H7 (cell line): ENCODE data around the gene MYL12B. TPM values are rescaled to one million over a fixed set of nuclear protein-coding genes. Genes with fewer than 3 reads are reported as not detected.
A peak's percentile ranks its signal among the peaks of the same experiment; 100 is the strongest.

Source experiments
- DNase-seq: peaks from one replicate; pipeline ENCODE4 v3.0.0; 2012
- H3K27me3 ChIP-seq: 2 replicates; pipeline ENCODE4 v1.6.0; 2011; ENCODE audit warnings: mild to moderate bottlenecking, low read length; ENCODE audit not compliant: control insufficient read depth, insufficient read depth
- H3K36me3 ChIP-seq: replicated peaks from 2 replicates; pipeline ENCODE4 v1.5.1; 2011; ENCODE audit warnings: low read length; ENCODE audit not compliant: control insufficient read depth, insufficient read depth
- H3K4me3 ChIP-seq: 2 replicates; pipeline ENCODE4 v1.5.1; 2011; ENCODE audit warnings: low read depth, mild to moderate bottlenecking, control low read depth, low read length, moderate library complexity; ENCODE audit not compliant: insufficient read depth
- total RNA-seq: library from RNA; depleted of rRNA; stranded (reverse); fragments of >200 nt; shearing (Covaris generic); gene quantifications from 2 replicates; pipeline ENCODE4 v1.2.3, GENCODE V29; 2014

MYL12B gene
- total RNA-seq, 1 experiment from 2014 or later = 216 TPM

- no peak for DNase-seq
- peaks cover 3% of the 10 kb centered on the region for H3K36me3 ChIP-seq
Measured at GRCh38 chr18:3248062-3248657, 13.8 kb upstream of the MYL12B start.

GRCh38 chr18:3248658-3249359, 13.1 kb upstream of the MYL12B start:
- H3K36me3 ChIP-seq = peaks cover 9% of the 10 kb centered on the region
- peak overlapping the region; percentile 99 for H3K4me3 ChIP-seq
- DNase-seq = no peak
- H3K27me3 ChIP-seq = no peaks in the 10 kb centered on the region

More at GRCh38 chr18:3248062-3248657, 13.8 kb upstream of the MYL12B start:
- no peaks in the 10 kb centered on the region for H3K27me3 ChIP-seq
- peak overlapping the region; percentile 99 for H3K4me3 ChIP-seq

- no peak for DNase-seq
- Histone ChIP-seq H3K27me3 (no peaks in the 10 kb centered on the region), H3K4me3 (no peak overlapping the region), H3K36me3 (peaks cover 16% of the 10 kb centered on the region)
Measured at GRCh38 chr18:3250237-3251107, 11.5 kb upstream of the MYL12B start.

- H3K4me3 ChIP-seq = no peak overlapping the region
Measured at GRCh38 chr18:3251249-3251962, 10.5 kb upstream of the MYL12B start.

GRCh38 chr18:3251963-3252277, 10.0 kb upstream of the MYL12B start:
- Histone ChIP-seq H3K27me3 (no peaks in the 10 kb centered on the region), H3K36me3 (peaks cover 22% of the 10 kb centered on the region), H3K4me3 (no peak overlapping the region)
- no peak for DNase-seq

More at GRCh38 chr18:3251249-3251962, 10.5 kb upstream of the MYL12B start:
- no peaks in the 10 kb centered on the region for H3K27me3 ChIP-seq
- peaks cover 18% of the 10 kb centered on the region for H3K36me3 ChIP-seq
- no peak for DNase-seq

GRCh38 chr18:3252843-3253242, 9.1 kb upstream of the MYL12B start:
- Histone ChIP-seq H3K27me3 (no peaks in the 10 kb centered on the region), H3K36me3 (peaks cover 23% of the 10 kb centered on the region), H3K4me3 (no peak overlapping the region)
- no peak for DNase-seq

GRCh38 chr18:3254725-3255124, 7.2 kb upstream of the MYL12B start:
- Histone ChIP-seq H3K27me3 (no peaks in the 10 kb centered on the region), H3K4me3 (no peak overlapping the region), H3K36me3 (peaks cover 21% of the 10 kb centered on the region)
- DNase-seq = no peak

- no peak overlapping the region for H3K4me3 ChIP-seq
- no peak for DNase-seq
- H3K36me3 ChIP-seq = peaks cover 21% of the 10 kb centered on the region
- H3K27me3 ChIP-seq = no peaks in the 10 kb centered on the region
Measured at GRCh38 chr18:3255611-3256165, 6.2 kb upstream of the MYL12B start.

- no peaks in the 10 kb centered on the region for H3K27me3 ChIP-seq
- H3K4me3 ChIP-seq = no peak overlapping the region
- peaks cover 21% of the 10 kb centered on the region for H3K36me3 ChIP-seq
- no peak for DNase-seq
Measured at GRCh38 chr18:3256693-3257626, 5.0 kb upstream of the MYL12B start.

- Histone ChIP-seq H3K27me3 (no peaks in the 10 kb centered on the region), H3K36me3 (peaks cover 21% of the 10 kb centered on the region), H3K4me3 (no peak overlapping the region)
- DNase-seq = no peak
Measured at GRCh38 chr18:3257627-3258120, 4.3 kb upstream of the MYL12B start.

GRCh38 chr18:3260995-3261372, 949 bp upstream of the MYL12B start:
- Histone ChIP-seq H3K27me3 (no peaks in the 10 kb centered on the region), H3K36me3 (peaks cover 6% of the 10 kb centered on the region), H3K4me3 (peak overlapping the region; percentile 82)
- no peak for DNase-seq

- no peak for DNase-seq
- Histone ChIP-seq H3K4me3 (peak overlapping the region; percentile 82), H3K27me3 (no peaks in the 10 kb centered on the region), H3K36me3 (no peaks in the 10 kb centered on the region; the same call in 1 of the 2 replicates)
Measured at GRCh38 chr18:3262234-3263131, 550 bp downstream of the MYL12B start.
